GM12891 (cell line): ENCODE measurements around the gene ASRGL1. TPM values are rescaled to one million over a fixed set of nuclear protein-coding genes. Genes with fewer than 3 reads are reported as not detected.
"Not testable (repeated sequence)": the region's sequence is repeated elsewhere in the genome, so short reads cannot be mapped to it uniquely, and the experiment has no call there.

ENCODE experiments used
- DNase-seq: peaks from one replicate; pipeline ENCODE4 v3.0.0; 2011; ENCODE audit warnings: low spot score; ENCODE audit not compliant: insufficient read length
- FAIRE-seq: peaks from 2 replicates; lab custom pipeline; 2011; peaks lifted over from hg19 to GRCh38; lab: Jason Lieb, UNC
- PAX5 ChIP-seq: IDR thresholded peaks from 2 replicates; pipeline ENCODE4 v1.6.1; 2011; ENCODE audit warnings: low read length, moderate library complexity, mild to moderate bottlenecking; ENCODE audit not compliant: insufficient read depth, severe bottlenecking
- POLR2A ChIP-seq: IDR thresholded peaks from 2 replicates; pipeline ENCODE4 v1.6.1; 2011; ENCODE audit warnings: low read depth, low read length, control low read depth
- POLR2AphosphoS5 ChIP-seq: IDR thresholded peaks from 2 replicates; pipeline ENCODE4 v1.6.1; 2011; ENCODE audit warnings: low read depth, low read length, control low read depth
- POU2F2 ChIP-seq: IDR thresholded peaks from 2 replicates; pipeline ENCODE4 v1.6.1; 2011; ENCODE audit warnings: low read depth, mild to moderate bottlenecking, control low read depth, low read length, moderate library complexity
- SPI1 ChIP-seq: IDR thresholded peaks from 2 replicates; pipeline ENCODE4 v1.6.1; 2011; ENCODE audit warnings: low read depth, low read length, control low read depth
- TAF1 ChIP-seq: IDR thresholded peaks from 2 replicates; pipeline ENCODE4 v1.6.1; 2011; ENCODE audit warnings: low read depth, low read length, control low read depth
- polyA plus RNA-seq: library from polyadenylated mRNA; unstranded; fragments of >200 nt; gene quantifications from one replicate; pipeline ENCODE4 v1.2.1, GENCODE V29; 2012; ENCODE audit warnings: low read depth, missing spikeins, inconsistent platforms; ENCODE audit not compliant: missing spikeins

The ASRGL1 gene
- 2.3 TPM for polyA plus RNA-seq

GRCh38 chr11:62337303-62338181, at the start of gene ASRGL1:
Gene ASRGL1, plus strand, starts transcription at chr11:62337448. Its CDS starts 530 bp downstream, at chr11:62337978.
- no peak for TF ChIP-seq POU2F2
- no peak for TF ChIP-seq PAX5
- FAIRE-seq: peak; percentile 56
- peak; percentile 72 for DNase-seq

- no peak for DNase-seq
- no peak for TF ChIP-seq TAF1
- TF ChIP-seq SPI1: no peak
- TF ChIP-seq POLR2AphosphoS5: no peak
- TF ChIP-seq PAX5: no peak
- TF ChIP-seq POLR2A: no peak
- TF ChIP-seq POU2F2: no peak
- FAIRE-seq: no peak
These were observed 41.7 kb upstream of the ASRGL1 start for GRCh38 chr11:62295504-62295903.

GRCh38 chr11:62298975-62299374, 38.3 kb upstream of the ASRGL1 start, which contains the start of gene SCGB1D4:
Gene SCGB1D4, minus strand, starts transcription at chr11:62299075. Its CDS starts 65 bp downstream, at chr11:62299010.
- FAIRE-seq (no peak), DNase-seq (no peak)
- TF ChIP-seq PAX5: no peak
- TF ChIP-seq POLR2A: no peak

GRCh38 chr11:62306227-62306626, 31.0 kb upstream of the ASRGL1 start:
- TF ChIP-seq SPI1 (no peak), TAF1 (no peak), PAX5 (no peak), POLR2A (no peak), POU2F2 (no peak), POLR2AphosphoS5 (no peak)
- DNase-seq (no peak), FAIRE-seq (no peak)

- no peak for FAIRE-seq
- no peak for TF ChIP-seq POLR2AphosphoS5
- TF ChIP-seq POLR2A: no peak
- no peak for TF ChIP-seq POU2F2
- no peak for TF ChIP-seq SPI1
- no peak for TF ChIP-seq TAF1
- TF ChIP-seq PAX5: no peak
- no peak for DNase-seq
These were observed 29.3 kb upstream of the ASRGL1 start for GRCh38 chr11:62307950-62308349.

- TF ChIP-seq TAF1 (no peak), POLR2A (no peak), POLR2AphosphoS5 (no peak), POU2F2 (no peak), PAX5 (no peak), SPI1 (no peak)
- FAIRE-seq (no peak), DNase-seq (no peak)
These were observed 27.3 kb upstream of the ASRGL1 start for GRCh38 chr11:62309991-62310390.

GRCh38 chr11:62315431-62315830, 21.8 kb upstream of the ASRGL1 start:
- no peak for DNase-seq
- no peak for FAIRE-seq
- TF ChIP-seq SPI1 (no peak), POU2F2 (no peak), POLR2A (no peak), TAF1 (no peak), PAX5 (no peak), POLR2AphosphoS5 (no peak)

DNA sequence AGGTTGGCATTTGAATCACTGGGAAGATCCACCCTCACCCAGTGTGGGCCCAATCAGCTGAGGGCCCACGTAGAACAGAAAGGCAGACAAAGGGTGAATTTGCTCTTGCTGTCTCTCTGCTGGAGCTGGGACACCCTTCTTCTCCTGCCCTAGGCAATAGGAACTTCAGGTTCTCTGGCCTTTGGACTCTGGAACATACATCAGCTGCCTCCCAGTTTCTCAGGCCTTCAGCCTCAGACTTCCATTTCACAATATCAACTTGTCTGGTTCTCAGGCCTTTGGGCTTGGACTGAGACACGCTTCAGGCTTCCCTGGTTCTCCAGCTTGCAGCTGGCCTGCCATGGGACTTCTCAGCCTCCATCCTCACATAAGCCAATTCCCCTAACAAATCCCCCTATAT, 14.7 kb upstream of the ASRGL1 start:
- no peak for FAIRE-seq
- DNase-seq: no peak
- no peak for TF ChIP-seq PAX5
- TF ChIP-seq POU2F2: no peak
- no peak for TF ChIP-seq POLR2A
- no peak for TF ChIP-seq POLR2AphosphoS5
- no peak for TF ChIP-seq SPI1
- TF ChIP-seq TAF1: no peak

GRCh38 chr11:62324731-62325556, 12.3 kb upstream of the ASRGL1 start:
- TF ChIP-seq TAF1 (no peak), POLR2A (no peak), POLR2AphosphoS5 (no peak), SPI1 (no peak), POU2F2 (no peak; the same call in 1 of the 2 replicates), PAX5 (no peak)
- FAIRE-seq (peak; percentile 80), DNase-seq (peak; percentile 68)

GRCh38 chr11:62325781-62326180, 11.5 kb upstream of the ASRGL1 start:
- DNase-seq, FAIRE-seq: not testable (repeated sequence)

GRCh38 chr11:62326719-62327118, 10.5 kb upstream of the ASRGL1 start:
- FAIRE-seq, DNase-seq: not testable (repeated sequence)

DNA sequence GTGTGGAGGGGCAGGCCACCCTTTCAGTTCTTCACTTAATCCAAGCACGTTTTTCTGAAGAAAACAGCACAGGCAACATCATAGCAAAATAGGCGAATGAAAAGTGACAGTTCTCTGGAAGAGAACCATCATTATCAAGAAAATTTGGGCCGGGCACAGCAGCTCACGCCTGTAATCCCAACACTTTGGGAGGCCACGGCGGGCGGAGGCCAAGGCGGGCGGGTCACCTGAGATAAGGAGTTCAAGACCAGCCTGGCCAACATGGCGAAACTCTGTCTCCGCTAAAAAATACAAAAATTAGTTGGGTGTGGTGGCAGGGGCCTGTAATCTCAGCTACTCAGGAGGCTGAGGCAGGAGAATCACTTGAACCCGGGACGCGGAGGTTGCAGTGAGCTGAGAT, 9.7 kb upstream of the ASRGL1 start:
- DNase-seq, FAIRE-seq: not testable (repeated sequence)

- not testable (repeated sequence) for DNase-seq, FAIRE-seq
These were observed 6.0 kb upstream of the ASRGL1 start for GRCh38 chr11:62331264-62331663.
